ENCODE measurements around the gene CENPP. TPM values are rescaled to one million over a fixed set of nuclear protein-coding genes. Genes with fewer than 3 reads are reported as not detected.

Gene CENPP
- total and polyA plus RNA-seq, 4 donors: 0.62 to 8.7 (median 1.3) TPM

- no peak overlapping the region for H3K4me3 ChIP-seq (ENCODE audit: low read depth in 1 of 3, low read length in 3 of 3)
- no peak overlapping the region for H3K9ac ChIP-seq (ENCODE audit: low read depth in 1 of 2, low read length in 2 of 2)
- H3K27ac ChIP-seq (ENCODE audit: low read depth in 1 of 2, low read length in 2 of 2): no peak overlapping the region
- 93% methylated on average over 5 of the region's 5 CpGs for WGBS
- TF ChIP-seq FOXA1 (IDR thresholded peaks at IDR 0.05): no peak
- no peak for TF ChIP-seq RXRA (IDR thresholded peaks at IDR 0.05)
- TF ChIP-seq TAF1 (conservative IDR thresholded peaks at IDR 0.05): no peak
- TF ChIP-seq ZBTB33 (IDR thresholded peaks at IDR 0.05): no peak
- no peak for TF ChIP-seq YY1 (IDR thresholded peaks at IDR 0.05)
- TF ChIP-seq RAD21 (IDR thresholded peaks at IDR 0.05): no peak
- TF ChIP-seq HNF4G (IDR thresholded peaks at IDR 0.05): no peak
- H3K9me3 ChIP-seq (ENCODE audit: control insufficient read depth in 4 of 4, low read length in 3 of 4): no peaks in the 10 kb centered on the region
- H3K36me3 ChIP-seq (ENCODE audit: control insufficient read depth in 4 of 4, insufficient read depth in 3 of 4, low read depth in 1 of 4, low read length in 3 of 4): no peaks in the 10 kb centered on the region
- DNase-seq (ENCODE audit: low spot score): no peak
- H3K4me1 ChIP-seq (ENCODE audit: control insufficient read depth in 4 of 4, insufficient read depth in 4 of 4, low read length in 3 of 4): no peaks in the 10 kb centered on the region
- H3K27me3 ChIP-seq (ENCODE audit: control insufficient read depth in 4 of 4, insufficient read depth in 4 of 4, low read length in 3 of 4): no peaks in the 10 kb centered on the region
Observed at GRCh38 chr9:92426501-92427145, 100.9 kb downstream of the CENPP start.

- no peaks in the 10 kb centered on the region for H3K27me3 ChIP-seq (ENCODE audit: control insufficient read depth in 4 of 4, insufficient read depth in 4 of 4, low read length in 3 of 4)
- H3K9me3 ChIP-seq (ENCODE audit: control insufficient read depth in 4 of 4, low read length in 3 of 4): no peaks in the 10 kb centered on the region
- TF ChIP-seq MAX (IDR thresholded peaks at IDR 0.05): no peak
- TF ChIP-seq JUND (IDR thresholded peaks at IDR 0.05): no peak
- no peak for TF ChIP-seq YY1 (IDR thresholded peaks at IDR 0.05)
- no peak for TF ChIP-seq REST (IDR thresholded peaks at IDR 0.05)
- no peak for TF ChIP-seq RXRA (IDR thresholded peaks at IDR 0.05)
- TF ChIP-seq ATF3 (IDR thresholded peaks at IDR 0.05): no peak
- no peak for TF ChIP-seq EGR1 (IDR thresholded peaks at IDR 0.05; ENCODE audit: low read depth in 2 of 2)
- no peak for TF ChIP-seq HNF4A (conservative IDR thresholded peaks at IDR 0.05)
- TF ChIP-seq GABPA (IDR thresholded peaks at IDR 0.05 in 1 of 2, conservative IDR thresholded peaks at IDR 0.05 in 1 of 2): no peak
- TF ChIP-seq ZBTB33 (IDR thresholded peaks at IDR 0.05): no peak
- TF ChIP-seq CTCF (IDR thresholded peaks at IDR 0.05; ENCODE audit: low read depth, low read length, missing input control): no peak
- no peak for TF ChIP-seq SP1 (IDR thresholded peaks at IDR 0.05)
- TF ChIP-seq NR2F2 (IDR thresholded peaks at IDR 0.05): no peak
- no peak for TF ChIP-seq HNF4G (IDR thresholded peaks at IDR 0.05)
- no peak for TF ChIP-seq RAD21 (IDR thresholded peaks at IDR 0.05)
- no peak for TF ChIP-seq FOXA2 (IDR thresholded peaks at IDR 0.05)
- H3K9ac ChIP-seq (ENCODE audit: low read depth in 1 of 2, low read length in 2 of 2): no peak overlapping the region
- H3K27ac ChIP-seq (ENCODE audit: low read depth in 1 of 2, low read length in 2 of 2): no peak overlapping the region
- no peak overlapping the region for H3K4me3 ChIP-seq (ENCODE audit: low read depth in 1 of 3, low read length in 3 of 3)
- DNase-seq (ENCODE audit: low spot score): no peak
- 96% methylated on average over 2 of the region's 2 CpGs for WGBS
- H3K36me3 ChIP-seq (ENCODE audit: control insufficient read depth in 4 of 4, insufficient read depth in 3 of 4, low read depth in 1 of 4, low read length in 3 of 4): no peaks in the 10 kb centered on the region
- H3K4me1 ChIP-seq (ENCODE audit: control insufficient read depth in 4 of 4, insufficient read depth in 4 of 4, low read length in 3 of 4): peaks cover 0 to 3% (median under 1%) of the 10 kb centered on the region in 4 donors
Observed at GRCh38 chr9:92429836-92430235, 104.1 kb downstream of the CENPP start.
